Uterus (tissue), 4 donors: Measurements from ENCODE around the gene HSD3B2. TPM values are rescaled to one million over a fixed set of nuclear protein-coding genes. Genes with fewer than 3 reads are reported as not detected.
"Not testable (repeated sequence)": the region's sequence is repeated elsewhere in the genome, so short reads cannot be mapped to it uniquely, and the experiment has no call there.

Experiments used
- DNase-seq, 2 donors: peaks; one replicate each; pipeline ENCODE4 v3.0.0-alpha.2; 2019 to 2020
- H3K27ac ChIP-seq, 2 donors: fragments of 200-600 bp; sonication (generic); 1 replicate in 1 of 2; 2 replicates in 1 of 2; pipeline ENCODE4 v1.5.1; 2016 to 2018
- H3K27me3 ChIP-seq, 2 donors: fragments of 200-600 bp; sonication (generic); one replicate each; pipeline ENCODE4 v1.5.1; 2018 to 2019; ENCODE audit warnings: control low read depth in 1 of 2
- H3K36me3 ChIP-seq, 2 donors: fragments of 200-600 bp; sonication (generic); one replicate each; pipeline ENCODE4 v1.5.1; 2019; ENCODE audit warnings: control low read depth in 1 of 2
- H3K4me1 ChIP-seq, 2 donors: fragments of 200-600 bp; sonication (generic); one replicate each; pipeline ENCODE4 v1.5.1; 2018 to 2019; ENCODE audit warnings: control low read depth in 1 of 2
- H3K4me3 ChIP-seq, 2 donors: fragments of 200-600 bp; sonication (generic); 1 replicate in 1 of 2; 2 replicates in 1 of 2; pipeline ENCODE4 v1.5.1; 2018 to 2019; ENCODE audit warnings: mild to moderate bottlenecking in 1 of 2
- H3K9me3 ChIP-seq, 2 donors: fragments of 200-600 bp; sonication (generic); one replicate each; pipeline ENCODE4 v1.5.1; 2019; ENCODE audit warnings: control low read depth in 1 of 2
- POLR2A ChIP-seq, 2 donors: fragments of 450-650 bp; IDR thresholded peaks; one replicate each; pipeline ENCODE4 v1.6.1; 2016; ENCODE audit warnings: antibody characterized with exemption in 2 of 2, mild to moderate bottlenecking in 1 of 2, moderate library complexity in 1 of 2
- intact Hi-C: fragments of 100-400 bp; cut with DNase I; formaldehyde crosslinking; loops from one replicate; pipeline ENCODE4 v1.15.1; 2023; ENCODE audit warnings: low total_unique reads
- total RNA-seq, 4 donors: library from RNA; depleted of rRNA in 3 of 4; stranded (reverse); fragments of >200 nt in 3 of 4; gene quantifications; one replicate each; pipeline versions ENCODE4 v1.1.0 to v1.2.4, GENCODE V29; 2014 to 2023
- TF ChIP-seq, protein P1 (sequence below), 4 experiments: fragments of 200-600 bp in 2 of 4; fragments of 450-650 bp in 2 of 4; sonication (generic) in 2 of 4; IDR thresholded peaks; one replicate each; pipeline ENCODE4 v1.5.1; 2016 to 2019; ENCODE audit warnings: antibody characterized with exemption in 4 of 4, mild to moderate bottlenecking in 2 of 4, moderate library complexity in 1 of 4
- donor health status: DM: yes; HTN: yes; CAD: no.

Gene HSD3B2
- total RNA-seq, 4 donors from 2014 or later: 0.49 TPM; not detected in 3

DNA sequence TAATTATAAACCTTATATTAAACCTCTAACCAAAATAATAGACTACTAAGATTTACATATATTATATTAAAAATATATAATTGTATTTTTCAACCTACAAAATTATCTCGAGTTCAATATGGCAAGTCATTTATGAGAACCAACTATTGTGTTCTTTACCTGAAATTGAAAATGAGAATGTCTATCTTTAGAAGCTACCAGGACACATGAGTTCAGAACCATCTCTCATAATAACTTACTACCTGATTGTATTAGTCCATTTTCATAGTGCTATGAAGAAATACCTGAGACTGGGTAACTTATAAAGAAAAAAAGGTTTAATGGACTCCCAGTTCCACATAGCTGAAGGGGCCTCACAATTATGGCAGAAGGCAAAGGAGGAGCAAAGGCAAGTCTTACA, 39.6 kb upstream of the HSD3B2 start:
- no peak overlapping the region for H3K4me3 ChIP-seq
- intact Hi-C loops: no loop called here
- H3K27ac ChIP-seq: no peak overlapping the region
- no peaks in the 10 kb centered on the region for H3K36me3 ChIP-seq
- no peak for TF ChIP-seq POLR2A (IDR thresholded peaks at IDR 0.05)
- TF ChIP-seq, protein P1, sequence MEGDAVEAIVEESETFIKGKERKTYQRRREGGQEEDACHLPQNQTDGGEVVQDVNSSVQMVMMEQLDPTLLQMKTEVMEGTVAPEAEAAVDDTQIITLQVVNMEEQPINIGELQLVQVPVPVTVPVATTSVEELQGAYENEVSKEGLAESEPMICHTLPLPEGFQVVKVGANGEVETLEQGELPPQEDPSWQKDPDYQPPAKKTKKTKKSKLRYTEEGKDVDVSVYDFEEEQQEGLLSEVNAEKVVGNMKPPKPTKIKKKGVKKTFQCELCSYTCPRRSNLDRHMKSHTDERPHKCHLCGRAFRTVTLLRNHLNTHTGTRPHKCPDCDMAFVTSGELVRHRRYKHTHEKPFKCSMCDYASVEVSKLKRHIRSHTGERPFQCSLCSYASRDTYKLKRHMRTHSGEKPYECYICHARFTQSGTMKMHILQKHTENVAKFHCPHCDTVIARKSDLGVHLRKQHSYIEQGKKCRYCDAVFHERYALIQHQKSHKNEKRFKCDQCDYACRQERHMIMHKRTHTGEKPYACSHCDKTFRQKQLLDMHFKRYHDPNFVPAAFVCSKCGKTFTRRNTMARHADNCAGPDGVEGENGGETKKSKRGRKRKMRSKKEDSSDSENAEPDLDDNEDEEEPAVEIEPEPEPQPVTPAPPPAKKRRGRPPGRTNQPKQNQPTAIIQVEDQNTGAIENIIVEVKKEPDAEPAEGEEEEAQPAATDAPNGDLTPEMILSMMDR (IDR thresholded peaks at IDR 0.05): no peak
- no peaks in the 10 kb centered on the region for H3K27me3 ChIP-seq
- no peak for DNase-seq
- H3K9me3 ChIP-seq: no peaks in the 10 kb centered on the region
- H3K4me1 ChIP-seq: no peaks in the 10 kb centered on the region

DNA sequence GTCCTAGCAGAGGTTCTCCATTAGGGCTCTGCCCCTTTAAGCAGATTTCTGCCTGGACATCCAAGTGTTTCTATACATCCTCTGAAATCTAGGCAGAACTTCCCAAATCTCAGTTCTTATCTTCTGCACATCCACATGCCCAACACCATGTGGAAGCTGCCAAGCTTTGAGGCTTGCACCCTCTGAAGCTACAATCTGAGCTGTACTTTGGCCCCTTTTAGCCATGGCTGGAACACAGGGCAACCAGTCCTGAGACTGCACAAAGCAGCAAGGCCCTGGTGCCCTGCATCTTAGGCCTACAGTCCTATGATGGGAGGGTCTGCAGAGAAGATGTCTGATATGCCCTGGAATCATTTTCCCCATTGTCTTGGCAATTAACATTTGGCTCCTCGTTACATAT, 38.4 kb upstream of the HSD3B2 start:
- TF ChIP-seq, protein P1 (IDR thresholded peaks at IDR 0.05): no peak
- TF ChIP-seq POLR2A (IDR thresholded peaks at IDR 0.05): no peak
- Histone ChIP-seq H3K4me3 (no peak overlapping the region), H3K36me3 (no peaks in the 10 kb centered on the region), H3K27me3 (no peaks in the 10 kb centered on the region), H3K9me3 (no peaks in the 10 kb centered on the region), H3K4me1 (no peaks in the 10 kb centered on the region), H3K27ac (no peak overlapping the region)
- no peak for DNase-seq
- intact Hi-C loops: no loop called here

DNA sequence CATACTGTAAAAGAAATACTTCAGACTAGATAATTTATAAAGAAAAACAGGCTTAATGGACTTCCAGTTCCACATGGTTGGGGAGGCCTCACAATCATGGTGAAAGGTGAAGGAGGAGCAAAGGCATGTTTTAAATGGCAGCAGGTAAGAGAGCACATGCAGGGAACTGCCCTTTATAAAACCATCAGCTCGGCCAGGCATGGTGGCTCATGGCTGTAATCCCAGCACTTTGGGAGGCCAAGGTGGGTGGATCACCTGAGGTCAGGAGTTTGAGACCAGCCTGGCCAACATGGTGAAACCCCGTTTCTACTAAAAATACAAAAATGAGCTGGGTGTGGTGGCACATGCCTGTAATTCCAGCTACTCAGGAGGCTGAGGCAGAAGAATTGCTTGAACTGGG, 37.4 kb upstream of the HSD3B2 start:
- H3K4me1 ChIP-seq, DNase-seq, H3K9me3 ChIP-seq, H3K4me3 ChIP-seq, H3K27ac ChIP-seq, H3K27me3 ChIP-seq, H3K36me3 ChIP-seq, intact Hi-C loops: not testable (repeated sequence)

DNA sequence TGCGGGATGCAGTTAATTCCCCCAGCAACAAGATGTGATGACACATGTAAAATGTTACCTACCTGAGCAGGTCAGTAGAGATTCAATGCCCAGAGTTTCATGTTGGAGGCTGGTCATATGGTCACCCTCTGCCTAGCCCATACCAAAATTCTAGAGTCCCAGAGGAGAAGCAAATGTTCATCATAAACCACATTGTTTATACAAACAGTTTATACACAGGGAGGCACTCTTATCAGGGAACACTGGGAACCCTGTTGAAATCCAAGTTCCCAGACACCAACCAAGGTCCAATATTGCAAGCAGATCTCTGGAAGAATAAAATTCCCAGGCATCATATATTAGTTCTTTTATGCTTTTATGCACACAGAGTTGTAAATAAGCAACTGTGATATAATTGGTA, 35.8 kb upstream of the HSD3B2 start:
- intact Hi-C loops: no loop called here
- no peaks in the 10 kb centered on the region for H3K9me3 ChIP-seq
- H3K4me3 ChIP-seq: no peak overlapping the region
- DNase-seq: no peak
- no peaks in the 10 kb centered on the region for H3K4me1 ChIP-seq
- H3K27me3 ChIP-seq: no peaks in the 10 kb centered on the region
- H3K36me3 ChIP-seq: no peaks in the 10 kb centered on the region
- H3K27ac ChIP-seq: no peak overlapping the region
- no peak for TF ChIP-seq POLR2A (IDR thresholded peaks at IDR 0.05)
- TF ChIP-seq, protein P1 (IDR thresholded peaks at IDR 0.05): no peak

DNA sequence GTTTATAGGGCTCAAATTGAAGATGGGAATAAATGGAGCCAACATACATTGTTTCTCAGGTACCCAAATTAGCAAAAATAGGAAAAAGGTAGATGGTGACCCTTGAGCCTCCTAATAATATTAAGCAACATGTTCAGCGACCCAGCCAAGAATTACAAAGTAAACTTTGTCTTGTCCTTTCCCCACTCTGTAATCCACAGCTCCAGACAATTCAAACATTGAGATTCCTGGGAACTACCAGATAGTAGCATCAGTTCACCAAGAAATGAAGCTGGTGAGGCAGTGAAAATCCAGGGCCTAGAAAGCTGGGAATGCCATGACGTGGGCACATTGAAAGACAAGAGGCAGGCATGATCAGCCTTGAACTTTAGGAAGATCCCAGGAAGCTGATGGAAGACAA, 34.6 kb upstream of the HSD3B2 start:
- no peaks in the 10 kb centered on the region for H3K27me3 ChIP-seq
- H3K27ac ChIP-seq: no peak overlapping the region
- H3K9me3 ChIP-seq: no peaks in the 10 kb centered on the region
- H3K36me3 ChIP-seq: no peaks in the 10 kb centered on the region
- TF ChIP-seq, protein P1 (IDR thresholded peaks at IDR 0.05): no peak
- TF ChIP-seq POLR2A (IDR thresholded peaks at IDR 0.05): no peak
- no peak overlapping the region for H3K4me3 ChIP-seq
- intact Hi-C loops: no loop called here
- DNase-seq: no peak
- no peaks in the 10 kb centered on the region for H3K4me1 ChIP-seq

DNA sequence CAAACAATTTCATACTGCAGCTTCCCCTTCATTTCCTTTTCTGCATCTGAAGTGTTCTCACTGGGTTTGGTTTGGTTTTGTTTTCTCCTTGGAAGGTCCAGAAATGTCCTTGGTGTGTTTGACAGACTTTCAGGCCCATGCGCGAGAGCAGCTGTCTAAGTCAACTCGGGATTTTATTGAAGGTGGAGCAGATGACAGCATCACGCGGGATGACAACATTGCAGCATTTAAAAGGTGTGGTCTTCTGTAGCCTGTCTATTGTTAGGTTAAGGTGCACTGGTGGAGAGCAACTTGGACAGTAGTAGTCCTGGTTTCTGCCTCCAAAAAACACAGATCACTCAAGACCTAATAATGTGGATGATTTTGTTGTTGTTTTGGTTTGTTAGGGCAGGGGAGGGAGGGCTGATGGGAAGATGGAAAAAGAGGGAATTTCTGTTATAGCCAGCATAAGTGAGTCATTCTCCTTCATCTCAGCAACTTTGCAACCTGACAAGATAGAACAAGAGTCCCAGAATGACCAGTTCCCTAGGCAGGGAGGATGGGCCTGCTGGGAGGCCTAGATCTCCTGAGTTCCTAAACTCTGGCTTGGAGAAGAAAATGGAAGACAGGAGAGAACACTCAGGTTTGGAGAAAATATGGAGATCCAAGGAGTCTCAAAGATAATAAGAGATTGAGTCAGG, 33.8 kb upstream of the HSD3B2 start:
- Histone ChIP-seq H3K4me1 (no peaks in the 10 kb centered on the region), H3K9me3 (no peaks in the 10 kb centered on the region), H3K36me3 (no peaks in the 10 kb centered on the region), H3K4me3 (no peak overlapping the region), H3K27me3 (no peaks in the 10 kb centered on the region), H3K27ac (no peak overlapping the region)
- TF ChIP-seq, protein P1 (IDR thresholded peaks at IDR 0.05): no peak
- TF ChIP-seq POLR2A (IDR thresholded peaks at IDR 0.05): no peak
- no peak for DNase-seq
- intact Hi-C loops: no loop called here
